Astrocyte (in vitro differentiated cells and primary cell): Measurements from ENCODE around the gene SPTB. TPM values are rescaled to one million over a fixed set of nuclear protein-coding genes. Genes with fewer than 3 reads are reported as not detected.
A peak's percentile ranks its signal among the peaks of the same experiment; 100 is the strongest.

Experiments
- DNase-seq: peaks from one replicate; pipeline ENCODE4 v3.0.0-alpha.2; 2010; ENCODE audit warnings: low read depth
- FAIRE-seq: peaks from 2 replicates; lab custom pipeline; 2011; peaks lifted over from hg19 to GRCh38; lab: Jason Lieb, UNC
- H2AFZ ChIP-seq: 2 replicates; pipeline ENCODE4 v1.6.0; 2012; ENCODE audit warnings: low read depth, low read length, inconsistent platforms
- H3K27ac ChIP-seq: 2 replicates; pipeline ENCODE4 v1.5.1; 2011; ENCODE audit warnings: low read depth, low read length, inconsistent platforms
- H3K27me3 ChIP-seq: 2 replicates; pipeline ENCODE4 v1.6.0; 2011; ENCODE audit warnings: low read length, inconsistent platforms; ENCODE audit not compliant: insufficient read depth
- H3K36me3 ChIP-seq: 2 replicates; pipeline ENCODE4 v1.5.1; 2011; ENCODE audit warnings: low read length, inconsistent platforms; ENCODE audit not compliant: insufficient read depth
- H3K4me1 ChIP-seq: 2 replicates; pipeline ENCODE4 v1.5.1; 2011; ENCODE audit warnings: low read length, inconsistent platforms; ENCODE audit not compliant: insufficient read depth
- H3K4me2 ChIP-seq: 2 replicates; pipeline ENCODE4 v1.6.0; 2012; ENCODE audit warnings: low read length, inconsistent platforms
- H3K4me3 ChIP-seq: 2 replicates; pipeline ENCODE4 v1.5.1; 2011; ENCODE audit warnings: low read depth, mild to moderate bottlenecking, low read length, inconsistent platforms; ENCODE audit not compliant: insufficient read depth
- H3K79me2 ChIP-seq: 2 replicates; pipeline ENCODE4 v1.6.0; 2012; ENCODE audit warnings: mild to moderate bottlenecking, low read length, inconsistent platforms; ENCODE audit not compliant: insufficient read depth
- H3K9ac ChIP-seq: 2 replicates; pipeline ENCODE4 v1.6.0; 2012; ENCODE audit warnings: mild to moderate bottlenecking, low read length, inconsistent platforms
- H3K9me3 ChIP-seq: 2 replicates; pipeline ENCODE4 v1.5.1; 2012; ENCODE audit warnings: low read depth, mild to moderate bottlenecking, low read length, inconsistent platforms; ENCODE audit not compliant: insufficient read depth
- H4K20me1 ChIP-seq: 2 replicates; pipeline ENCODE4 v1.6.0; 2012; ENCODE audit warnings: low read length, inconsistent platforms; ENCODE audit not compliant: insufficient read depth
- H3K27ac Mint-ChIP-seq: one replicate; pipeline ENCODE4 v1.8.0; 2021; ENCODE audit warnings: mild to moderate bottlenecking, mixed read lengths; ENCODE audit not compliant: unreplicated experiment
- H3K27me3 Mint-ChIP-seq: one replicate; pipeline ENCODE4 v1.8.0; 2021; ENCODE audit warnings: low read depth, mixed read lengths; ENCODE audit not compliant: unreplicated experiment
- H3K36me3 Mint-ChIP-seq: one replicate; pipeline ENCODE4 v1.8.0; 2021; ENCODE audit warnings: low read depth, mixed read lengths; ENCODE audit not compliant: unreplicated experiment
- H3K4me1 Mint-ChIP-seq: one replicate; pipeline ENCODE4 v1.8.0; 2021; ENCODE audit warnings: low read depth, mixed read lengths; ENCODE audit not compliant: unreplicated experiment
- H3K4me3 Mint-ChIP-seq: one replicate; pipeline ENCODE4 v1.8.0; 2021; ENCODE audit warnings: mild to moderate bottlenecking, moderate library complexity, mixed read lengths; ENCODE audit not compliant: unreplicated experiment
- H3K9me3 Mint-ChIP-seq: one replicate; pipeline ENCODE4 v1.8.0; 2021; ENCODE audit warnings: mild to moderate bottlenecking, mixed read lengths; ENCODE audit not compliant: unreplicated experiment
- CTCF ChIP-seq: IDR thresholded peaks from 2 replicates; pipeline ENCODE4 v1.5.1; 2011; ENCODE audit warnings: low read depth, mild to moderate bottlenecking, inconsistent platforms, low read length, moderate library complexity; ENCODE audit not compliant: insufficient read depth
- EZH2 ChIP-seq: IDR thresholded peaks from 2 replicates; pipeline ENCODE4 v1.6.1; 2012; ENCODE audit warnings: mild to moderate bottlenecking, low read length, inconsistent platforms; ENCODE audit not compliant: insufficient read depth
- total RNA-seq: library from RNA; stranded (reverse); gene quantifications from 2 replicates; pipeline ENCODE4 v1.2.1, GENCODE V29; 2021

SPTB gene
- total RNA-seq, 1 donor from 2014 or later = 0.32 TPM

GRCh38 chr14:64918216-64918615, 38.5 kb upstream of the SPTB start:
- DNase-seq = peak; percentile 35
- no peak for FAIRE-seq
- peaks cover 2% of the 10 kb centered on the region for H3K36me3 Mint-ChIP-seq
- H3K9me3 Mint-ChIP-seq = no peaks in the 10 kb centered on the region
- Histone ChIP-seq H3K9ac (no peak overlapping the region), H2AFZ (no peak overlapping the region), H3K79me2 (peaks cover 64% of the 10 kb centered on the region), H3K9me3 (no peaks in the 10 kb centered on the region), H3K36me3 (no peaks in the 10 kb centered on the region), H4K20me1 (peaks cover 22% of the 10 kb centered on the region), H3K27me3 (no peaks in the 10 kb centered on the region), H3K4me1 (peaks cover 12% of the 10 kb centered on the region), H3K4me3 (no peak overlapping the region), H3K4me2 (no peak overlapping the region), H3K27ac (no peak overlapping the region)
- no peaks in the 10 kb centered on the region for H3K27me3 Mint-ChIP-seq
- H3K4me1 Mint-ChIP-seq = peaks cover 24% of the 10 kb centered on the region
- TF ChIP-seq EZH2 (no peak), CTCF (no peak)
- H3K27ac Mint-ChIP-seq = peak overlapping the region; percentile 84
- H3K4me3 Mint-ChIP-seq = no peak overlapping the region

GRCh38 chr14:64915797-64916196, 36.1 kb upstream of the SPTB start:
- Histone ChIP-seq H3K27me3 (peaks cover 4% of the 10 kb centered on the region), H3K4me3 (no peak overlapping the region), H3K79me2 (peaks cover 50% of the 10 kb centered on the region), H3K4me2 (peak overlapping the region; percentile 91), H3K27ac (no peak overlapping the region), H3K36me3 (no peaks in the 10 kb centered on the region), H4K20me1 (peaks cover 18% of the 10 kb centered on the region), H2AFZ (no peak overlapping the region), H3K9me3 (no peaks in the 10 kb centered on the region), H3K4me1 (peaks cover 18% of the 10 kb centered on the region), H3K9ac (no peak overlapping the region)
- H3K36me3 Mint-ChIP-seq = peaks cover 2% of the 10 kb centered on the region
- no peak overlapping the region for H3K27ac Mint-ChIP-seq
- no peak for TF ChIP-seq EZH2
- H3K27me3 Mint-ChIP-seq = no peaks in the 10 kb centered on the region
- FAIRE-seq = no peak
- no peak for DNase-seq
- H3K9me3 Mint-ChIP-seq = no peaks in the 10 kb centered on the region
- H3K4me3 Mint-ChIP-seq = peak overlapping the region; percentile 83
- peaks cover 26% of the 10 kb centered on the region for H3K4me1 Mint-ChIP-seq

GRCh38 chr14:64915029-64915424, 35.3 kb upstream of the SPTB start:
- FAIRE-seq = no peak

More at GRCh38 chr14:64915029-64915424, 35.3 kb upstream of the SPTB start:
- H3K36me3 ChIP-seq = no peaks in the 10 kb centered on the region
- peak overlapping the region; percentile 99 for H3K9ac ChIP-seq
- DNase-seq = no peak
- peaks cover 18% of the 10 kb centered on the region for H3K4me1 ChIP-seq
- Mint-ChIP-seq H3K36me3 (peaks cover 2% of the 10 kb centered on the region), H3K9me3 (no peaks in the 10 kb centered on the region), H3K27ac (peak overlapping the region; percentile 83), H3K27me3 (no peaks in the 10 kb centered on the region), H3K4me1 (peaks cover 22% of the 10 kb centered on the region), H3K4me3 (peak overlapping the region; percentile 83)
- no peaks in the 10 kb centered on the region for H3K9me3 ChIP-seq
- H2AFZ ChIP-seq = peak overlapping the region; percentile 72
- peaks cover 4% of the 10 kb centered on the region for H3K27me3 ChIP-seq
- H3K4me3 ChIP-seq = peak overlapping the region; percentile 95
- peaks cover 18% of the 10 kb centered on the region for H4K20me1 ChIP-seq
- TF ChIP-seq EZH2 = no peak
- no peak for TF ChIP-seq CTCF
- H3K4me2 ChIP-seq = peak overlapping the region; percentile 91
- peak overlapping the region; percentile 98 for H3K27ac ChIP-seq
- peaks cover 45% of the 10 kb centered on the region for H3K79me2 ChIP-seq
